ENCODE data around the gene TAB3.

Gene TAB3

DNA sequence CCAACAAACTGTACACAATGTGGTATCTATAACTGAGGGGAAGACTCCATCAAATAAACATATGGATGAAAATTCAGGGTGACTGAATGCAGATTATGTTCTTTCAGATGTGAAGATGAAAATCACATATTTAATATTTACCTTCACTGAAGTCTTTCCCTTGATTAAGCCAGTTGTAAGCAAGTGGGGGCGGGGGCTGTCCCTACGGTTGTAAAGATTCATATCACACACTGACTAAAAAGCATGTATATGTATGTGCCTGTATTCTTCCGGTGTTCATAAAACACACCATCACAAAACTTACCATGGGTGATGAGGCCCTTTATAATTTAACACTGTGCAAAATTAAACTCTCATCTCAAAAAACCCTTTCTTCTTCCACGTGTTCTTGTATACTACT is 1.3 kb downstream of the TAB3 start:
- DNase-seq (ENCODE audit: extremely low read depth in 1 of 2, low read depth in 1 of 2) = peak in 1 of 2 donors; percentile 49

DNA sequence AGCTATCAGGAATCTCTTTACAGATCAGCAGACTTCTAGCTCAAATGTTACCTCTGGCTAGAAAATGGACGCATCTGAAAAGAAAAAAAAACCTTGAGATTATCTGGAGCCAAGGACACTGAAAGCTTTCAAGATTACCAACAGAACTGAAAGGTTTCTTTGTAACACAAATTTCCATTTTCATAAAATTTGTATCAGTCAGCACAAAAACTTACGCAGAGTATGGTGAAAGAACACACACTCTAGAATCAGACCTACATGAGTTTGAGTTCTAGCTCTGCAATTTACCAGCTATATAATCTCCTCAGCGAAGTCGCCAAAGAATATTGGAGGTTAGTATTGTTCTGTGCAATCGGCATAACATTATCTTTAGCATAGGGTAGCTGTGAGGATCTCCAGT is 1.8 kb downstream of the TAB3 start:
- DNase-seq (ENCODE audit: extremely low read depth in 1 of 2, low read depth in 1 of 2) = no peak

DNA sequence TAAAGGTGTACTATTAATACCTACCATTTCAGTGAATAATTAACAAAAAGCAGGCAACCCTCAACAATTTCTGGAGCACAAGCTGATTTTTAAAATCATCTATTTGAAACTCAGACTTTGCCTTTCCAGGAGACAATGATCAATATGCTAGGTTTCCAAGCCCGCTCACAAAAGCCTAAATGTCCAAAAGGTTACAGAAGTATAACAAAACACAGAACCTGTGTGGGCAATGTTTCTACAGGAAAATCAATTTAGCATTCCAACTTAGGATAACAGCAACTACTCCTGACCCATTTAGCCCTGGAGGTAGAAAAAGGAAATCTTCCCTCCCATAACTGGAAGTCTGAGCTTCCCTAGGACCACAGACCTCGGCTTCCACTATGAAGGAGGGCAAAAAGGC is 3.9 kb downstream of the TAB3 start:
- DNase-seq (ENCODE audit: extremely low read depth in 1 of 2, low read depth in 1 of 2) = no peak

DNA sequence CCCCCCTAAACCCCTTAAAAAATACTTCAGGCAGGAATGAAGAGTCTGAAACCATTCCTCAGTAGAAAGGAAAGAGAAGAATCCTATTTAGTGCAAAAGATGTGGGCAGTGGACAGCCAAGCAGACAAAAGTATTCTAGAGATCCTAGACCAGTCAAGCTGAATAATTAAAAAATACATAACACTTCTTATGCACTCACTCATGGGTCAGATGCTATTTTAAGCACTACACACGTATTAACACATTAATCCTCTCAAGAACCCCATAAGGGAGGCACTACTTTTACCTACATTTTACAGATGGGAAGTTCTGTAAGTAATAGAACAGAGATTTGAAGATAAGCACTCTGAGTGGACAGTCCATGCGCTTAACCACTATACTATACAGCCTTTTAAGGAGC is 5.9 kb downstream of the TAB3 start:
- DNase-seq (ENCODE audit: extremely low read depth in 1 of 2, low read depth in 1 of 2) = no peak

DNA sequence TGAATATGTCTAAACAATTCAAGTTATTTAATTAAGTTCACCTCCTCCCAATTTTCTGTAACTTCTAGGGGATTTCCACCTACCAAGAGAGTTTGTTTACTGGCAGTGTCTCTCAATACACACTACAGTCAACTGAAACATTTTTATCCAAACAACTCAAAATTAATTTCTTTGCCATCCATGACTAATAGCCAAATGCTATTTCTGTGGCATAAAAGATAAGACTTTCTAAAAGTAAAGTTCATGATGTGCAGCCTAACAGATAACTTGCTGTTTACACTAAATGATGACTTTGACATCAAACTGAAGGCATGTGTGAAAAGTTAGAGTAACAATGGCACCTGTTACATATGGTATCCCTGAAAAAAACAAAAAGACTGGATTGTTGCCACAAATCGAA is 7.3 kb downstream of the TAB3 start:
- DNase-seq (ENCODE audit: extremely low read depth in 1 of 2, low read depth in 1 of 2) = no peak

DNA sequence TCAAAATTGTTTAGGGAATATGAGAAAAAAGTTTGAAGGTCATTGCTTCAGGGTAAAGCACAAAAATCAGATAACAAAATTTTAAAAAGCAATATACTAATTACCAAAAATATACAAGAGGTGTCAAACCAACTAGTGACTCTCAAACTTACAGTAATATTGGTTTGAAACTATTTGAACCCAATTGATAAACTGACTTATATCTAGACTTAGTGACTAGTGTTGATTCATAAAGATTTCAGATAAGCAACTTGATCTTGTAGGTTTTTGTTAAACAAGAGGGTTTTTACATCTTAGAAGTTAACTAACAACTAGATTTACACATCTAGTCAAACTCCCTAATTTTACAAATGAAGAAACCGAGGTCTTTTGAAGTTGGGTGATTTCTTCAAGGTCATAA is 7.7 kb downstream of the TAB3 start:
- DNase-seq (ENCODE audit: extremely low read depth in 1 of 2, low read depth in 1 of 2) = no peak

DNA sequence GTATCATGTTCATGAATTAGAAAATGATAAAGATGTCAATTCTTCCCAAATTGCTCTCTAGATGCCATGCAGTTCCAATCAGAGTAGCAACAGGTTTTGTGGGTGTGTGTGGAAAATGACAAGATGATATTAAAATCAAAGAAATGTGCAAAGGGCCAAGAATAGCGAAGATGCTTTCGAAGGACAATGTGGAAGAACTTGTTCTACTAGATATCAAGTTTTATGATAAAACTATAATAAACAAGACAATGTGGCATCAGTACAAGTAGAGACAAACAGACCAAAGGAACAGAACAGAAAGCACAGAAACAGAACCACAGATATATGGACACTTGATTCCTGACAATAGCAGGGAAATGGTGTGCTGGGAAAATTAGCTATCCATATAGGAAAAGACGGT is 9.0 kb downstream of the TAB3 start:
- no peak for DNase-seq (ENCODE audit: extremely low read depth in 1 of 2, low read depth in 1 of 2)

DNA sequence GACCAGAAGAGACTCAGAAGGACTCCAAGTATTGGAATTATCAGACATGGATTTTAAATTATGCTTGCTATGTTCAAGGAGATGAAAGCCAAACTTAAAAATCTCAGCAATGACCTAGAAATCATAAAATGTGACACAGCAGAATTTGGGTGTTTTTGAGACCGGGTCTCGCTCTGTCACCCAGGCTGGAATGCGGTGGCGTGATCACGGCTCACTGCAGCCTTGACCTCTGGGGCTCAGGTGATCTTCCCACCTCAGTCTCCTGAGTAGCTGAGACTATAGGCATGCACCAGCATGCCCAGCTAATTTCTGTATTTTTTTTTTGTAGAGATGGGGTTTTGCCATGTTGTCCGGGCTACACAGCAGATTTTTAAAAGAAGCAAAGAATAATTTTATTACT is 12.7 kb downstream of the TAB3 start:
- no peak for DNase-seq (ENCODE audit: extremely low read depth in 1 of 2, low read depth in 1 of 2)

DNA sequence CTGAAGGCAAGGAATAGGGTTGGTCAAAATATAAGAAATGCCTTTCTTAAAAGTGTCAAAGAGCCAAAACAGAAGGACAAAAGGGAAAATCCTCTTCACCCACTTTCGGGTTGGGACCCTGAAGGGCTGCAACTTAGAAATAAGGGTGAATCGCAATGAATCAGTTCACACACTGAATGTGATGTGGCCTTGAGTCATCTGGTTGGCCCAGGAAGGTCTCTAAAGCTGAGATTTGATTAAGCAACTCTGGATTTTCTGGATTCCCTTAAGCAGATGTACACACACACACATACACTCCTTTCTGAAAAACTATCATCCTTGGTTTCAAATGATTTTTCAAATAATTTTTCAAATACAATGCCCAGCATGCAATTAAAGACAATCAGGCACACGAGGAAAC is 13.1 kb downstream of the TAB3 start:
- no peak for DNase-seq (ENCODE audit: extremely low read depth in 1 of 2, low read depth in 1 of 2)

DNA sequence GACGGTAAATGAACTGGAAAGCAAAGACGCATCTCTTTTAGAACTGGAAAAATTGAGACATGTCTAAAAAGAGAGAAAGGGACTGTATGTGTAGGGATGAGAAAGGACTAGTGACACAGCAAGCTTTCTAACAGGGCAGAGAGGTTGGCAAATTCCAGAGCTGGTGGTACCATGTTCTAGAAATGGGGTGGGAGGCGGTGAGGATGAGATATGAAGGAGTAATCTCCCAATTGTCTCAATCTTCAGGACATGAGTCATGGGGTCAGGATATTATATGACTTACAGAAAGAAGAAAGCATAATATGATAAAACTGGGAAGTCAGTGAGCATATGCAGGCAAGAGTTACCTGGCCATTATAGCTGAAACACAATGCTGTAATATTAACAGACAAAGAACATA is 14.2 kb downstream of the TAB3 start:
- no peak for DNase-seq (ENCODE audit: extremely low read depth in 1 of 2, low read depth in 1 of 2)

DNA sequence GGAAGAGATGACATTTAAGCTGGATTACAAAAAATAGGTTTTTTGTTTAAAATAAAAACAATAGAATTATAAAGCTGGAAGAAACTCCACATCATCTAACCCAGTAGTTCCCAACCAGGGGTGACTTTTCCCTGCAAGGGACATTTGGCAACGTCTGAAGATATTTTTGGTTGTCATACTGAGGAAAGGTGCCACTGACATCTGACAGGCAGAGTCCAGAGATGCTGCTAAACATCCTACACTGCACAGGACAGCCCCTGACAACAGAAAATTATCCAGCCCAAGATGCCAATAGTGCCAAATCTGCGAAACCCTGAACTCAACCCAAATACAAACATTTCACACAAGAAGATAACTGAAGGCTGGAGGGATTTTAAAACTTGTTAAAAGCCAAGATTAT is 18.5 kb downstream of the TAB3 start:
- DNase-seq (ENCODE audit: extremely low read depth in 1 of 2, low read depth in 1 of 2) = no peak

DNA sequence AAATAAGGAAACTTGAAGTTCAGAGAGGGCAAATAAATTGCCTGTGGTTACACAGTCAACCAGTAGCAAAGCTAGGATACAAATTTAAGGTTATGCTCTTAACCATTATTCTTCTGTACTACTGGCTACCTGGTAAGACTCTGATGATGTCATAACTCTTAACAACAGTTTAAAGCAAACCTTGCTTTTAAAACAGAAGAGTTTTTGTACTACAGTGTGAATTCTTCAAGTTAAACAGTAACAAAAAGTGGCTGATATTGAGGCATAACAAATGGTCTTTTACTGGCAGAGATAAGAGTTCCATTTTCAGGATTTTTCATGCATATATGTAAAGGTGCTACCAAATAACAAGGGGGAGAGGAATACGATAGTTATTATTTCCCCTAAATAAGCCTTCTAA is 23.4 kb downstream of the TAB3 start:
- DNase-seq (ENCODE audit: extremely low read depth in 1 of 2, low read depth in 1 of 2) = no peak

DNA sequence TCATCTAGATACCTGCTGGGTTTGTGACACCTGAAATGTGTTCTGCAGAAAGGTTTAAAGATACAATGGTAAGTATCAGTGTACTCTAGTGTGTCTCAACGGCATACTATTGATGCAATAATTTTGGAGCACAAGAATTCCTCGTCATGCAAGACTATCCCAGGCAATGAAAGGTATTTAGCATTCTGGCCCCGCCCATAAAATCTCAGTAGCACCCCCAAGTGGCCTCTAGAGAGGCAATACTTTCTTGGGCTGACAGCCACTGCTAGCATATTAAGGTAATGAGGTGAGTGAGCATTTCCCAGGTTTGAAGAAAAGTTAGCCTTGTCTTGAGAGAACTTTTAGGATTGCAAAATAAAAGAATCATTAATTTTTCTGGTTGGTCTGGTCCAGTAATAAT is 24.0 kb downstream of the TAB3 start:
- no peak for DNase-seq (ENCODE audit: extremely low read depth in 1 of 2, low read depth in 1 of 2)

DNA sequence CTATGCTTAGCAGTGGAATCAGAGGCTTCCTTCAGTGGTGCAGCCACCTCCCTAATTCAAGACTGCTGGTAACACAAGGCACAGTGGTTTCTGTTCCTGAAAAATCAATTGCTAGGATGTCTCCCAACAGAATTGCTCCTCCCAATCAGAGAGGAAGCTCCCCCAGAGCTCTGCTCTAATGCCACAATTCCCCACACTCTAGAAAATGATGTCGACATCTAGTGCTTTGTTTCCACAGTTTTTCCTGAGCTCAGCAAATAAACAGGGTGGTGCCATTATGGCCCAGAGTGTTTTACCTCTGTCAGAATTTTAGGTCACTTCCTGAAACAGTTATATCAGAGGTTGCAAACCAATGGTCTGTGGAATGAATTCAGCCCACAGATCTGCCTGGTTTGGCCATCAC is 24.7 kb downstream of the TAB3 start:
- DNase-seq (ENCODE audit: extremely low read depth in 1 of 2, low read depth in 1 of 2) = no peak

DNA sequence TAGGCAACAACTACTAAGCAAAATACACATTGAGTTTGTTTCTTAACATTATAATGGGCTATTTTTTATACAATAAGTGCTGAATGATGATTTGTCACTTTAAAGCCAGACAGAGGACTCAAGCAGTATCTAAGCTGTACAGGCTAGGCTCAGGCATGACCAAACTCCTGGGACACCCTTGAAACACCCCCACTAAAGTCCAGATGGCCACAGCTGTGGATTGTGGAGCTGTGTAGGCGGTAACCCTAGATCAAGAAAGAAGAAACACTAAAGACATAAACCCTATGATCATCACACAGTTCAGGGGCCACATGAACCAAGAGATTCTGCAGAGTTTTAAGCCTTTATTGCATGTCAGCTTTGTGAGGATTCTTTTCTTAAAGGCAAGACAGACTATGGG is 25.1 kb downstream of the TAB3 start:
- no peak for DNase-seq (ENCODE audit: extremely low read depth in 1 of 2, low read depth in 1 of 2)

DNA sequence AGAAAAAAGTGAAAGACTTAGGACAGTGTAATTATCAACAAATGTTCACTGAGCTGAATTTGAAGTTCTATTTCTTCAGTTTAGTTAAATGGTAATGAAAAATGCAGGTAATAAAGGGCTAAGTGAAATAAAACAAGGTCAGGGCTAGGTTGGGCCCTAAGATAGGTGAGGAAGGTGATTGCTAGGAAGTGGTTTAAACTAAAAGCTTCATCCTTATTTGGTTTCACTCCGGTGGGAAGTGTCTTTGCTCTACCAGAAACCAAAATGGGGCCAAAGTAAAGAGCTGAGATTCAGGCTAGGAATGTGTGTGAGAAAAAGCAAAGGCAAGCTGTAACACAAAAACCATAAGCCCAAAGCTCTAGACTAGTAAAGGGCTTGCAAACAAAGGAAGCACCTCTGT is 31.0 kb downstream of the TAB3 start:
- DNase-seq (ENCODE audit: extremely low read depth in 1 of 2, low read depth in 1 of 2) = no peak

DNA sequence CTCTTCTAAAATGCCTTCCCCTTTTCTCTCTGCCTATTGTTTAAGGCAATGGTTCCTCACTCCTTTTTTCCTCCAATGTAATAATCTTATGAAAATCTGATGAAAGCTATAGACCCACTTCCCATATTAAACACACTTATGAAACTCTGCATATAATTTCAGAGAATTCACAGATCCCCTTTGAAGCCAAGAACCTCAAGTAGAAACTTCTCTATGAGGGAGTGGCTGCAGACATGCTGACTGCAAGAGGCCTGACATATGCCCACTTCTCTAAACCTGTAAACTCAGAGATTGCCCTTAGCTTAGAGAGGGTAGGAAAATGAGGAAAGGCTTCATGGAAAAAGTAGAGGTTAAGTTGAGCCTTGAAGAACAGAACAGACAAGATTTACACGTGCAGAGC is 37.6 kb downstream of the TAB3 start:
- DNase-seq (ENCODE audit: extremely low read depth in 1 of 2, low read depth in 1 of 2) = no peak

DNA sequence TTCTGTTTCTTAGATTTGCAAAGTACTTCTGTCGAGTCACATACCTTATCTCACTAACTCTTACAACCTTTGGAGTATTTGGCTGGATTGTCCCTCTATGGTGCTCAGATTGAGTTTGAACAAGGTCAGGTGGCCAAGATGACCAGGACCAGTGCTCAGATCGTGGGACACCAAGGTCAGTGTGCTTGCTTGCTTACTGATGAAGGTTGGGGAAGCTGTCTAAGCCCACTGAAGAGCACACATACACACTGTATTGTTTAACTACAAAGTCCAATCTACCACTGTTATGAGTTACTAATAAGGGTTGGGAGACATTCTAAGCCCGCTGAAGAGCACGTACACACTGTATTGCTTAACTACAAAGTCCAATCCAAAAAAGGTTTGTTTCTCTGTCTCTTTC is 53.7 kb downstream of the TAB3 start:
- DNase-seq (ENCODE audit: extremely low read depth in 1 of 2, low read depth in 1 of 2) = no peak

DNA sequence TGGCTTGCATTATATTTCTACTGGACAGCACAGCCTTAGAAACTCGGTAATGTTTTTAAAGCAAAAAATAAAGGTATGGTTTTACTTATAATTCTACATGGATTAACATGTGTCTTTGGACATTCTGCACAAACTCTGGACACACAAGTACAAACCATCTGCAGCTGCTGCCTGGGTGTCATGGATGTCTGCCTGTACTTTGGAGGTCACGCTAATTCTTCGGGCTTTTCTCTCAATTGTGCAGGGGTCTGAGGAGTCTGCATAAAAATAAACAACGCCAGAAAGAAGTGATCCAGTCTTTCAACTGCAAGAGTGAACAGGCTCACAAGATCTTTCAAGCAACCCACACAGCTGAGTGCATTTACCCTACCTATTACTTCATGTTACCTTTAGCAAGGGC is 55.2 kb downstream of the TAB3 start:
- DNase-seq (ENCODE audit: extremely low read depth in 1 of 2, low read depth in 1 of 2) = no peak

DNA sequence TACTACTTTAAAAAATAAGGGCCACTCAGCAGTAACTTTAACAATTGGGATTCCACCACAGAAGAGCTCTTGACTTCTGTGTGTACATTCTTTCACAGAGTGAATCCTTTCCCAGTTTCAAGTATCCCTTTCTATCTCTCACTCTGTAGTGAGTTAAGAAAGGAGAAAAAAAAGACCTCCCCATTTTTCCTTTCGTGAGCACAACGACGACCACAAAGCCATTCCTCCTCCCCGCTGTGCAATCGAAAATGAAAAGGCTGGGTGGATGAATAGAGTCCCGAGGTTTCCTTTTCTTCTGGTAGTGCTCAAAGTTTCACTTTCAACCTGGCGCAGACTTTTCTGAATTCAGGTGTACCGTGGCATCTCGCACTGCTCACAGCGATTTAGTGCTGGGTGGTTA is 58.0 kb downstream of the TAB3 start:
- DNase-seq (ENCODE audit: extremely low read depth in 1 of 2, low read depth in 1 of 2) = peak in 1 of 2 donors; percentile 11

DNA sequence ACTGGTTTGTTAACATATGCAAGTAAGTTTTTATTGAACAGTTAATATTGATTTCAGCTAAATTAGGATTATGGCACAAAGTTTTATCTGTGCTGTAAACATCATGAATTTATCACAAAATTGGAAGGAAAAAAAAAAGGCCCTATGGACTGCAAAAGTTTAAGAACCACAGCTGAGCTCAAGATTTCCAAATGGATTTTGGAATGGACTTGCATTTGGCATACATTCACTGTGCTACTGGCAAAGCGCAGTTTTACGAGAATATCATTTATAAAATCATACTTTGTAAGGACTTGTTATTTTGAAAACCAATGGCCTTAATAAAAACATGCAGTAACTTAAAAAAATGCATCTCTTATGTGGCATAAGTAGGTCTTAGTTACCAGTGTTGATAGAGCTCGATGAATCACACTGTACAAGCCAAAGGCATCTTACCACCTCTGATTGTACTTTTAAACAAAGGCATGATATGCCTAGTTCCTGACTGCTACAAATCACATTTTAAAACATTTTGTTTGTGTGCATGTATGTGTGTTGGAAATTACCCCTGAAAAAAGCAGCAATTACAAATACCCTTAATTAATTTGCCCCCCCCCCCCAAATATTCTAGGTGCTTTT is 58.6 kb downstream of the TAB3 start:
- DNase-seq (ENCODE audit: extremely low read depth in 1 of 2, low read depth in 1 of 2) = no peak

DNA sequence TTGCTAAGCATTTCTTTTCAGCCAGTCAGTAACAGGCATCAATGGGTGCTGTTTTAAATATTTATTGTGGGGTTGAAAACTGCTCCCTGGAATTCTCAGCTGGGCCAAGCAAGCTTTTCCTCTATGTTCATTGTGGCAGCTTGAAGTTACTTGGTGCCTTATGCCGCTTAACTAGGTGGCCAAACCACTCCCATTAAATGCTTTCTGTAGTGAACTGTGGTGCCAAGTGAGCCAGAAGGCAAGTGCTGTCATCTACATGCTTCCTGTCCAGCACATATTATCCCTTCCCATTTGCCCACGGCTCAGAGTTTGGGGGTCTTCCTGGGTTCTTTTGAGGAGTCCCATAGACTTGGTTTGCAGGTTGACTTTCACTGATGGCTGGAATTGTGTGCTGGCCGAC is 64.8 kb downstream of the TAB3 start:
- no peak for DNase-seq (ENCODE audit: extremely low read depth in 1 of 2, low read depth in 1 of 2)

DNA sequence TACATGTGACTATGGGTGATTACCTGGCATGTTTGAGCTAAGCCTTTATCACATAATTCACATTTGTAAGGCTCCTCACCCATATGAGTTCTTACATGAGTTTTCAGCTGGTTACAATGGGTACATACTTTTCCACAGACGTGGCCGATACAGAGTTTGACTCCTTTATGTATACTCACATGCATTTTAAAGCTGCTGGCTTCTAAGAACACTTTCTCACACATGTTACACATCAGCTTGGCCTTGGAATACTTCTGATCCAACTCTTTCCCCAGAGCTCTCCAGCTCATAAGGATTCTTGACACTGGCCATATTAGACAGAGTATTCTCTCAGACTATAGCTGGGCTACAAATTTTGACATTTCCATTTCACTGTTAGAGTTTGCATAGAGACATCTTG is 66.3 kb downstream of the TAB3 start:
- no peak for DNase-seq (ENCODE audit: extremely low read depth in 1 of 2, low read depth in 1 of 2)
